ENCODE results near the gene C6orf132.
"Not testable (repeated sequence)": the region's sequence is repeated elsewhere in the genome, so short reads cannot be mapped to it uniquely, and the experiment has no call there.

Gene C6orf132

DNA sequence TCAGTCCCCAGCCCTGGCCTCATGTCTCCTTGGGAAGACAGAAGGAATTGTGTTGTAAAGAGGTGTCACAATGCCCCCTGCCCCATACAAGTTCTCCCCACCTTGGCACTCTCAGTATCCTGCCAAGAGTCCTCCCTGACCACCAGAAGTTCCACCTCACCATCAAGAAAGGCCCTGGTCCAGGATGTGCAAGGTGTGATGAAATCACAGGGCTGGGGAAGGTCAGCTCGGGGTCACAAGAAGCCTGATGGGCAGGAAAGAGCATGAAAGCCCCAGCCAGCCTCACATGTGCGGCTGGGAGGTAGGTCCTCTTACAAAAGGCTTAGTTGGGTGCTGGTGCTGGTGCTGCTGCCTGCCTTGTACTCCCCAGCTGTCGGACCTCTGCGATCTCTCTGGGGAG lies 12.9 kb upstream of the C6orf132 start:
- no peaks in the 10 kb centered on the region for H3K27me3 ChIP-seq (ENCODE audit: insufficient read depth, low read length)
- H3K36me3 ChIP-seq (ENCODE audit: insufficient read depth, low read length), result no peaks in the 10 kb centered on the region
- no peaks in the 10 kb centered on the region for H3K9me3 ChIP-seq (ENCODE audit: low read length)
- no peaks in the 10 kb centered on the region for H3K4me1 ChIP-seq (ENCODE audit: insufficient read depth, low read length)
- no peak overlapping the region for H2AFZ ChIP-seq (ENCODE audit: low read depth, low read length)
- H3K4me3 ChIP-seq (ENCODE audit: low read length), result no peak overlapping the region

DNA sequence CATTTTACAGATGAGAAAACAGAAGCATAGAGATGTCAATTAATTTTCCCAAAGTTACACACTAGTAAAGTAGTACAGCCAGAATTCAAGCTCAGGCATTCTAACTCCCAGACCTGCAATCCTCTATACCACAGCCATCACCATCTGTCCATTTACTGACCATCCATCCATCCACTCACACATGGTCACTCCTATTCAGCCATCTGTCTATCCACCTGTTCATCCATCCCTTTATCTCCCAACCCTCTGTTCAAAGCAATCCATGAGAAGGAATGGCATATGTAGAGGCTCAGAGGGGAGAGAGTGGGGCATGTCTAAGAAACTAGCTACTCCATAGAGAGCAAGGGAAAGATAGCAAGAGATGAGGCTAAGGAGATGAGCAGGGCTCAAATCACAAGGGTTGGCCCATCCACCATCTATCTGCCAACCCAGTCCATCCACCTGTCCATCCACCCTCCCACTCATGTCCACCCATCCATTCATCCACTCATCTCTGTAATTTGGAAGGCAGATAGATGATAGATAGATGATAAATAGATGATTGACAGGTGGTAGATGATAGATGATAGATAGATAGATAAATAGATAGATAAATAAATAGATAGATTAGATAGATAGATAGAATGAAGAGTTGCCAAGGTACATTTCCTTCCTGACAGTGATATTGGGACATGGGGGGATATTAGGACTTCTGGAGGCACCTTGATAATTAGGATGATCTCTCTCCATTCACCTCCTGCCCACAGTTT lies 12.2 kb upstream of the C6orf132 start:
- H2AFZ ChIP-seq (ENCODE audit: low read depth, low read length), result no peak overlapping the region
- H3K4me3 ChIP-seq (ENCODE audit: low read length), result no peak overlapping the region
- no peaks in the 10 kb centered on the region for H3K27me3 ChIP-seq (ENCODE audit: insufficient read depth, low read length)
- no peaks in the 10 kb centered on the region for H3K36me3 ChIP-seq (ENCODE audit: insufficient read depth, low read length)
- H3K9me3 ChIP-seq (ENCODE audit: low read length), result no peaks in the 10 kb centered on the region
- no peaks in the 10 kb centered on the region for H3K4me1 ChIP-seq (ENCODE audit: insufficient read depth, low read length)

DNA sequence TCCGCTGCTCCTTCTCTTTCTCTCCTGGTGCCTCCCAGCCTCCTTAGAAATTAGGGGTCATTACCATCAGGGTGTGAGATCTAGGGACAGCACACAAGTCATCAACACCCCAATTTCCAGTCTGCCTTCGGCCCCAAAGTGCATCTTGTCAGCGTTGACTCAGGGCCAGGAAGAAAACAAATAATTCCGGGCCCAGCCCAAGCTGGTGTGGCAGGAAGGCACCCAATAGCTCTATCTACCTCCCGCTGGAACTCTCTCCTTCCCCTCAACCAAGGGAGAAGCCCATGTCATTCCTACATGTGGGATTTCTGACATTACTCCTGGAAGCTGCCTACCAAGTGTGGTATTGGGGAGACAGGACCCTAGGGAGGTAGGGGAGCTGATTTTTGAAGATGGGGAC lies 11.5 kb upstream of the C6orf132 start:
- H3K36me3 ChIP-seq (ENCODE audit: insufficient read depth, low read length), result no peaks in the 10 kb centered on the region
- peaks cover 5% of the 10 kb centered on the region for H3K27me3 ChIP-seq (ENCODE audit: insufficient read depth, low read length)
- no peak overlapping the region for H2AFZ ChIP-seq (ENCODE audit: low read depth, low read length)
- H3K4me1 ChIP-seq (ENCODE audit: insufficient read depth, low read length), result no peaks in the 10 kb centered on the region
- no peak overlapping the region for H3K4me3 ChIP-seq (ENCODE audit: low read length)
- no peaks in the 10 kb centered on the region for H3K9me3 ChIP-seq (ENCODE audit: low read length)

DNA sequence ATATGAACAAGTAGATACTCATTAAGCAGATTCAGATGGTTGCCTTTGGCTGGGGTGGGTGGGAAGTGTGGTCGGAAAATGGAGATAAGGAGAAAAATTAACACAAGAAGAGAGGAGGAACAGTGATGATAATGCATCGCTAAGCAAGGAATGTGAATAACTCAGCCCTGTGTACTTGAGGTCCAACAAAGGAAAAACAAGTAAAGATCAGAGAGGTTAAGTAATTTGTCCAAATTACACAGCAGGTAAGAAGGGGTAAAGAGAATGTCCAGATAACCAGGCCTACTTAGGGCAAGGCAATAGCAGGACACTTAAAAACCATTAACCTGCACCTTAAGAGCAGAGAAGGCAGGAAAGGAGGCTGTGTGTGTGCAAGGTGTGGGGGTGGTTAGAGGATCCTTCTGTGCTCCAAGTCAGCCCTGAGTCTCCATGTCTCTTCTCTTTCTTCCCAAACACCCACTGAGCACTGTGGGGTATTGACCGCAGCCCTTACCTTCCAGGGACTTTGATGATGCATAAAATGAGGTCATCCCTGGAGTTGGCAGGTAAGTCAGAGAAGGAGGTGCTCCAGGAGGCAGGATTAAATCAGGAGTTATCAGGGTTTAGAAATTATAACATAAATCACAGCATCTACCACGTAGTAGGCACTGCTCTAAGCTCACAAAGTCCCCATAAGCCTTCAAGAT lies 10.3 kb upstream of the C6orf132 start:
- H3K4me1 ChIP-seq (ENCODE audit: insufficient read depth, low read length); H3K4me3 ChIP-seq (ENCODE audit: low read length); H3K36me3 ChIP-seq (ENCODE audit: insufficient read depth, low read length); H2AFZ ChIP-seq (ENCODE audit: low read depth, low read length); H3K9me3 ChIP-seq (ENCODE audit: low read length); H3K27me3 ChIP-seq (ENCODE audit: insufficient read depth, low read length): not testable (repeated sequence)

DNA sequence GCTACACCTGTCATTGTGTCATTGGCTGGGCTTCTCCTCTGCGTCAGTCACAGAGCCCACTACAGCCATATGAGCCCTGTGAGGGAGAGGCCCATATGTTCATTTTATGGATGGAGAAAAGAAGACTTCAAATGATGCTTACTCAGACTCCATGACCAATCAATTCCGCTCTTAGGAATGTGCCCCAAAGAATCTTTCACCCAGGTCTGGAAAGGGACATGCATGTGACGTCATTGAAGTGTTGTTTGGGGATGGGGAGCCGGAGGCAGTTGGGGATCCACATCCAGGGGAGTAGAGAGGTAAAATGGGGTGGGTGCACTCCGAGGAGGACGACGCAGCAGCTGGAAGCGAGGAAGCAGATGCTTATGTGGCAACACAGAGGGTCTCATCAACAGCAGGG lies 9.6 kb upstream of the C6orf132 start:
- Histone ChIP-seq H3K4me1 (ENCODE audit: insufficient read depth, low read length) (no peaks in the 10 kb centered on the region), H2AFZ (ENCODE audit: low read depth, low read length) (no peak overlapping the region), H3K9me3 (ENCODE audit: low read length) (no peaks in the 10 kb centered on the region), H3K27me3 (ENCODE audit: insufficient read depth, low read length) (peaks cover 7% of the 10 kb centered on the region), H3K4me3 (ENCODE audit: low read length) (no peak overlapping the region), H3K36me3 (ENCODE audit: insufficient read depth, low read length) (no peaks in the 10 kb centered on the region)

DNA sequence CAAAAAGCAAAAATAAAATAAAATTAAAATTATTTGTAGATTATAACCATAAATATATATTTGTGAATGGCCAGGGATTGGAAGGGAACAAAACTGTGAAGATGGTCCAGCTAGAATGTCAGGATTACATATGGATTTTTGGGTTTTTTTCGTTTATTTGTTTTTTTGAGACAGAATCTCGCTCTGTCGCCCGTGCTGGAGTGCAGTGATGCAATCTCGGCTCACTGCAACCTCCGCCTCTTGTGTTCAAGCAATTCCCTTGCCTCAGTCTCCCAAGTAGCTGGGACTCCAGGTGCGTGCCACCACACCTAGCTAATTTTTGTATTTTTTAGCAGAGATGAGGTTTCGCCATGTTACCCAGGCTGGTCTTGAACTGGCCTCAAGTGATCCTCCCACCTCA lies 7.8 kb upstream of the C6orf132 start:
- no peaks in the 10 kb centered on the region for H3K9me3 ChIP-seq (ENCODE audit: low read length)
- peaks cover 7% of the 10 kb centered on the region for H3K27me3 ChIP-seq (ENCODE audit: insufficient read depth, low read length)
- no peaks in the 10 kb centered on the region for H3K36me3 ChIP-seq (ENCODE audit: insufficient read depth, low read length)
- H3K4me3 ChIP-seq (ENCODE audit: low read length), result no peak overlapping the region
- H3K4me1 ChIP-seq (ENCODE audit: insufficient read depth, low read length), result no peaks in the 10 kb centered on the region
- no peak overlapping the region for H2AFZ ChIP-seq (ENCODE audit: low read depth, low read length)

DNA sequence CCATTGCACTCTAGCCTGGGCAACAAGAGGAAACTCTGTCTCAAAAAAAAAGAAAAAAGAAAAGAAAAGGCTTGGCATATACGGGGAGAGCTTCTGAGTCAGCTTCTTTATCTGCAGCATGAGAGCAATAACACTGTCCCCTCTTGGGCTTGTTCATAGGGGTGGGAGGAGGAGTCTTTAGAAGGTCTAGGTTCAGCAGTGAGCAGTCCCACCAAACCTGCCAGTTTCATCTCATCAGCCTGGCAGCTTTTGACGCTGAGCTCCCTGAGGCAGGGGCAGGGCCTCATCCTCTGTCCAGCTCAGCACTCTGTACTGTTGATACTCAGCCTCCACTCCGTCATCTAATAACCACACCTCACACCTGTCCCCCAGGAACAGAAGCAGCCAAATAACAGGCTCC lies 5.6 kb upstream of the C6orf132 start:
- Histone ChIP-seq H2AFZ (ENCODE audit: low read depth, low read length) (no peak overlapping the region), H3K27me3 (ENCODE audit: insufficient read depth, low read length) (peaks cover 15% of the 10 kb centered on the region), H3K4me1 (ENCODE audit: insufficient read depth, low read length) (no peaks in the 10 kb centered on the region), H3K9me3 (ENCODE audit: low read length) (no peaks in the 10 kb centered on the region), H3K4me3 (ENCODE audit: low read length) (no peak overlapping the region), H3K36me3 (ENCODE audit: insufficient read depth, low read length) (no peaks in the 10 kb centered on the region)

DNA sequence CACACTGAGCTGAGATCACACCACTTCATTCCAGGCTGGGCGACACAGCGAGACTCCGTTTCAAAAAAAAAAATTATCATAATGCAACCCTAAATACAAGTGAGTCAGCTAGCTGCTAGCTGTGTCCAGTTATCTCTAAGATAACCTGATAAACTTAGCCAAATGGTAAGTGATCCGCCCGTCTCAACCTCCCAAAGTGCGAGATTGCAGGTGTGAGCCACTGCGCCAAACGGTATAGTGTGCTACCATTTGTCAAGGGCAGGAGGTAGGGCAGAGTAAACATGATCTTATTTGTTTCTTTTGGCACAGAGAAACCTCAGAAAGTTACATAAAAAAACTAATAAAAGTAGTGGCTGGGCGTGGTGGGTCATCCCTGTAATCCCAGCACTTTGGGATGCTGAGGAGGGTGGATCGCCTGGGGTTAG lies 4.7 kb upstream of the C6orf132 start:
- Histone ChIP-seq H3K27me3 (ENCODE audit: insufficient read depth, low read length) (peaks cover 25% of the 10 kb centered on the region), H2AFZ (ENCODE audit: low read depth, low read length) (no peak overlapping the region), H3K9me3 (ENCODE audit: low read length) (no peaks in the 10 kb centered on the region), H3K4me1 (ENCODE audit: insufficient read depth, low read length) (no peaks in the 10 kb centered on the region), H3K4me3 (ENCODE audit: low read length) (no peak overlapping the region), H3K36me3 (ENCODE audit: insufficient read depth, low read length) (no peaks in the 10 kb centered on the region)

DNA sequence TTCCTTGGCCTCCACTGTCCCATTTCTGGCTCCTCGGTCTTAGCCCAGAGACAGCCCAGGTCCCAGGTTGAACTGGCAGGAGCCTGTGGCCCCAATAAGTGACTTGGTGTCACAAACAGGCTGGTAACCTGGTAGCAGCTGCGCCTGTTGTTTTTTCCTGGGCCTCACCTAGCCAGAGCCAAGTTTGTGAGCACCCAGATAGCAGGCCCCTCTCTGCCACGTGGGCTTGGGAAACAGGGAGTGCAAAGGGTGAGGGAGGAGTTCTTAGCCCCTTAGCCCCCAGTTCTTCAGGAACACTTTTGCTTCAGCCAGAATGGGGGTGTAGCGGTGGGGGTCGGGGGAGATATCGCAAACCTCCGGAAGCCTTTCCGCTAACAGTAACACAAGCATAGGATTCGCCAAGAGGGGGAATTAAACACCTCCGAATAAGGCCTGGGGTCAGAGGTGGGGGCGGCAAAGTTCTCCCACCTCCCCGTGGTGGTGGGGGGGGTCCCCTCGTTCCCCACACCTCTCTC lies 760 bp downstream of the C6orf132 start:
- Histone ChIP-seq H3K9me3 (ENCODE audit: low read length) (no peaks in the 10 kb centered on the region), H3K27me3 (ENCODE audit: insufficient read depth, low read length) (peaks cover 36% of the 10 kb centered on the region), H2AFZ (ENCODE audit: low read depth, low read length) (peak overlapping the region; percentile 83), H3K4me3 (ENCODE audit: low read length) (no peak overlapping the region), H3K36me3 (ENCODE audit: insufficient read depth, low read length) (no peaks in the 10 kb centered on the region), H3K4me1 (ENCODE audit: insufficient read depth, low read length) (peaks cover 18% of the 10 kb centered on the region)

DNA sequence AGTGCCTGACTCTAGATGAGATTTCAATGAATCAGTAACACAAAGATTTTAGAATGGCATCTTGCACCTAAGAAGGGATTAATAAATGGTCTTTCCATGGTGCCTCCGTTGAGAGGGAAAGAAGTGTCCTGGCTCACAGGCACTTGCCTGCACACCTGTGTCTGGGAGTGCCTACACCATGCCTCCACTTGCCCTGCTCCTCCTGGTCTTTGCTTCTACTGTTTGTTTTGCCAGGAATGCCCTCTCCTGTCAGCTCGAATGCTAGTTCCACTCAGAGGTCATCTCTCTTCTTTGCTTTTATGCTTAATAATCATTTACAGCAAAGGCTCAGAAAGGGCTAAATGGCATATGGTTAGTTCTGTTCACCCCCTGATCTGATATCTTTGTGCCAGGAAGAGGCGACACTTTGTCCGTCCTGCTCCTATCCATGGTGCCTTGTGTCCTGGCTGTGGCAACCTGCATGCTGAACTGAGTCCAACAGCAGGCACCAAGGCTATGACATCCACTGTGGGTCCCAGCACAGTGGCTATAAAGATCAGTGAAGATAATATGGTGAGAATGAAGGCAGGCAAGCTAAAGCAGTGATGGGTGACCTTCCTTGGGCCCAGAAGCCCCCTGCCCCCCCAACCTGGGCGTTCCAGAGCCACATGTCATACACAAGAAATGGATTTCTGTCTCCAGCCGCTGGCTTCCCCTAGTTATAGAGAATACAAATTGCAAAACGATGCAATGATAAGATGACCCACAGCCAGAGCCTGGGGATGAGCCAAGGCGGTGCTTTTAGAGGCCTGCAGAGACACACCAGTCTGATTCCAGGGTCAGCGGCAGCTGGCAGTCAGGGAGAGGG lies 1.4 kb downstream of the C6orf132 start:
- H3K4me3 ChIP-seq (ENCODE audit: low read length), result no peak overlapping the region
- H3K27me3 ChIP-seq (ENCODE audit: insufficient read depth, low read length), result peaks cover 36% of the 10 kb centered on the region
- no peaks in the 10 kb centered on the region for H3K9me3 ChIP-seq (ENCODE audit: low read length)
- H2AFZ ChIP-seq (ENCODE audit: low read depth, low read length), result no peak overlapping the region
- H3K36me3 ChIP-seq (ENCODE audit: insufficient read depth, low read length), result no peaks in the 10 kb centered on the region
- peaks cover 23% of the 10 kb centered on the region for H3K4me1 ChIP-seq (ENCODE audit: insufficient read depth, low read length)

DNA sequence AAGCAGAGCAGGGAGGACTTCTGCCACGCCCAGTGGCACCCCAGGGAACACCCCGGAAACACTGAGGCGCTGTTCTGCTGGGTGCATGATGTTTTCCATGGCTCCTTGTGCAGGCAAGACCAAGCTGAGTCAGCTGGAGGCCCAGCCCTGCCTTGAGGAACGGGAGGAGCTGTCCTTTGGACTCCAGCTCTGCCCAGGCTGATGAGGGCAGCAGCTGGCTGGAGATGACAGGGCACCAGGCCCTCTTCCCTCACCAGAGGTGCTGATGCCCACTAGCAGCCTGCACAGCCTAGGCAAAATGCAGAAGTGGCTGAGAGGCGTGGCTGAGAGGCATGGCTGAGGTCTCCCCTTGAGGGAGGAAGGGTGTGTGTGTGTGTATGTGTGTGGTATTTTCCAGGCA lies 2.4 kb downstream of the C6orf132 start:
- Histone ChIP-seq H3K4me1 (ENCODE audit: insufficient read depth, low read length) (peaks cover 23% of the 10 kb centered on the region), H3K27me3 (ENCODE audit: insufficient read depth, low read length) (peaks cover 36% of the 10 kb centered on the region), H3K9me3 (ENCODE audit: low read length) (no peaks in the 10 kb centered on the region), H2AFZ (ENCODE audit: low read depth, low read length) (no peak overlapping the region), H3K36me3 (ENCODE audit: insufficient read depth, low read length) (no peaks in the 10 kb centered on the region), H3K4me3 (ENCODE audit: low read length) (no peak overlapping the region)

DNA sequence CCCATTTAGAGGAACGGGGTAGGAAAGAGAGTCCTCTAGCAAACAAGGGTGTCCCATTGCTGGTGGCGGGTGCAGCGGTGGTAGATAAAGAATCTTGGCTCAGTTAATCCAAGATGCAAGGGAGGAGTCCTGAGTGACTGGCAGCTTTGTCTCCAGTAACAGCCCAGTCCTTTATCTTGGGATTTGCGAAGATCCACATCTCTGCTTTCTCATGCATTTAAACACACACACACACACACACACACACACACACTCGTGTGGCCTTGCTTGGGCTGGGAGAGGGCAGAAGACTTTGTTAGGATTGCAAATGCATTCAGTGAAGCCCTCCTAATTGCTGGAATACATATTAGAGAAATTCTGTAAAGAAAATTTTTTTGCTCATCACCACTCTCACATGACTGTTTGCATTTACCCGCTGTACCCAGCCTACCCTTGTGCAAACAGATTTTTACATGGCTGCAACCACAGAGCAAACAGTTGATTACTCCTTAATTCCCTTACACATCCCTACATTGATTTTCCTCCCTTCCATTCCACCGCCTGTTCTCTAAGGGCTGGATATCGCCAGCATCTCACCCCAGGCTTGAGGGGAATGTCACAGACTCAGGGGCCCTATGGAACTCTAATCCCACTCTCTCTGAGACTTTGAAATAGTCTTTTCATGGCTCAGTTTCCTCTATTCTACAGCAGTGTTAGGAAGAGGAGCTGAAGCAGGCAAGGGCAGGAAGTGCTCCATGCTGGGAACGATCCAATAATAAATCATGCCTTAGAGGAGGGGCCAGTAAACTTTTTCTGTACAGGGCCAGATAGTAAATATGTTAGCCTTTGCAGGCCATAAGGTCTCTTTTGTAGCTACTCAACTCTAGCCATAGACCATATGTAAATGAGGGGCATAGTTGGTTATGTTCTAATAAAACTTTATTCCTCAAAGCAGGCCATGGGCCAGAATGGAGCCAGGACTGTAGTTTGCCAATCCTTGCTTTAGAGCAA lies 3.5 kb downstream of the C6orf132 start:
- no peak overlapping the region for H3K4me3 ChIP-seq (ENCODE audit: low read length)
- no peaks in the 10 kb centered on the region for H3K9me3 ChIP-seq (ENCODE audit: low read length)
- H3K27me3 ChIP-seq (ENCODE audit: insufficient read depth, low read length), result peaks cover 35% of the 10 kb centered on the region
- H3K36me3 ChIP-seq (ENCODE audit: insufficient read depth, low read length), result no peaks in the 10 kb centered on the region
- peaks cover 23% of the 10 kb centered on the region for H3K4me1 ChIP-seq (ENCODE audit: insufficient read depth, low read length)
- no peak overlapping the region for H2AFZ ChIP-seq (ENCODE audit: low read depth, low read length)
